Activated CD4-positive, alpha-beta memory T cell treated with anti-CD3 and anti-CD28 coated beads for 36 hours (primary cell): ENCODE data around the gene CFAP221. TPM values are rescaled to one million over a fixed set of nuclear protein-coding genes. Genes with fewer than 3 reads are reported as not detected.
"Not testable (repeated sequence)": the region's sequence is repeated elsewhere in the genome, so short reads cannot be mapped to it uniquely, and the experiment has no call there.

ENCODE experiments used
- CTCF ChIA-PET: fragments of 350-600 bp; sonication (Branson Sonifier 250); formaldehyde crosslinking; loops from one replicate; lab custom pipeline; 2021; ENCODE audit warnings: antibody characterized with exemption, inconsistent platforms; lab: Charles Lee
- POLR2A ChIA-PET: fragments of 350-600 bp; sonication (Branson Sonifier 250); formaldehyde crosslinking; loops from one replicate; lab custom pipeline; 2021; ENCODE audit warnings: antibody characterized with exemption; lab: Charles Lee
- DNase-seq: peaks from one replicate; pipeline ENCODE4 v3.0.0-alpha.2; 2020
- H3K27ac Mint-ChIP-seq: one replicate; pipeline ENCODE4 v1.8.0; 2021; ENCODE audit warnings: mixed read lengths
- H3K27me3 Mint-ChIP-seq: one replicate; pipeline ENCODE4 v1.8.0; 2021; ENCODE audit warnings: mixed read lengths
- H3K36me3 Mint-ChIP-seq: one replicate; pipeline ENCODE4 v1.8.0; 2021; ENCODE audit warnings: mixed read lengths
- H3K4me1 Mint-ChIP-seq: one replicate; pipeline ENCODE4 v1.8.0; 2021; ENCODE audit warnings: low read depth, mixed read lengths
- H3K4me3 Mint-ChIP-seq: one replicate; pipeline ENCODE4 v1.8.0; 2021; ENCODE audit warnings: mild to moderate bottlenecking, mixed read lengths
- H3K9me3 Mint-ChIP-seq: one replicate; pipeline ENCODE4 v1.8.0; 2021; ENCODE audit warnings: mixed read lengths
- intact Hi-C: fragments of 100-400 bp; cut with micrococcal nuclease; formaldehyde crosslinking; loops from one replicate; pipeline ENCODE4 v1.15.1; 2023
- total RNA-seq, 2 experiments: library from RNA; stranded (reverse); gene quantifications; one replicate each; pipeline ENCODE4 v1.2.3, GENCODE V29; 2021

The CFAP221 gene
- total RNA-seq, 2 experiments from 2014 or later: not detected

GRCh38 chr2:119599384-119599783 is 55.1 kb downstream of the CFAP221 start:
- DNase-seq: no peak
- Mint-ChIP-seq H3K27ac (no peak overlapping the region), H3K9me3 (no peaks in the 10 kb centered on the region), H3K36me3 (no peaks in the 10 kb centered on the region), H3K27me3 (peaks cover 5% of the 10 kb centered on the region), H3K4me1 (no peaks in the 10 kb centered on the region), H3K4me3 (no peak overlapping the region)
- ChIA-PET CTCF (no interaction called here), POLR2A (no interaction called here)
- intact Hi-C loops: no loop called here

GRCh38 chr2:119605096-119605495 is 60.8 kb downstream of the CFAP221 start:
- H3K4me1 Mint-ChIP-seq: no peaks in the 10 kb centered on the region
- no peaks in the 10 kb centered on the region for H3K36me3 Mint-ChIP-seq
- no peak overlapping the region for H3K27ac Mint-ChIP-seq
- H3K4me3 Mint-ChIP-seq: no peak overlapping the region
- CTCF ChIA-PET: no interaction called here
- peaks cover 29% of the 10 kb centered on the region for H3K27me3 Mint-ChIP-seq
- no peak for DNase-seq
- intact Hi-C loops: no loop called here
- H3K9me3 Mint-ChIP-seq: no peaks in the 10 kb centered on the region
- POLR2A ChIA-PET: no interaction called here

- Mint-ChIP-seq H3K36me3 (no peaks in the 10 kb centered on the region), H3K4me3 (no peak overlapping the region), H3K27ac (no peak overlapping the region), H3K4me1 (no peaks in the 10 kb centered on the region), H3K27me3 (peaks cover 31% of the 10 kb centered on the region), H3K9me3 (no peaks in the 10 kb centered on the region)
- no peak for DNase-seq
- ChIA-PET CTCF (interaction anchor here (1.3 kb wide), 1 partner anchor 34 kb away, joined by 4 read pairs; no protein-coding TSS in a partner anchor), POLR2A (no interaction called here)
- intact Hi-C loops: no loop called here
Observed at GRCh38 chr2:119606674-119607073, 62.4 kb downstream of the CFAP221 start.

GRCh38 chr2:119608553-119608952 is 64.3 kb downstream of the CFAP221 start:
- POLR2A ChIA-PET: no interaction called here
- H3K27me3 Mint-ChIP-seq: peaks cover 26% of the 10 kb centered on the region
- CTCF ChIA-PET: no interaction called here
- peaks cover 8% of the 10 kb centered on the region for H3K9me3 Mint-ChIP-seq
- intact Hi-C loops: no loop called here
- H3K4me3 Mint-ChIP-seq: no peak overlapping the region
- H3K36me3 Mint-ChIP-seq: peaks cover 2% of the 10 kb centered on the region
- no peak overlapping the region for H3K27ac Mint-ChIP-seq
- H3K4me1 Mint-ChIP-seq: no peaks in the 10 kb centered on the region
- DNase-seq: no peak

- no peak for DNase-seq
- Mint-ChIP-seq H3K9me3 (peaks cover 15% of the 10 kb centered on the region), H3K27me3 (peaks cover 26% of the 10 kb centered on the region), H3K4me3 (no peak overlapping the region), H3K27ac (no peak overlapping the region), H3K4me1 (no peaks in the 10 kb centered on the region), H3K36me3 (peaks cover 6% of the 10 kb centered on the region)
- ChIA-PET CTCF (no interaction called here), POLR2A (no interaction called here)
- intact Hi-C loops: no loop called here
Observed at GRCh38 chr2:119609337-119609736, 65.1 kb downstream of the CFAP221 start.

GRCh38 chr2:119614140-119614539 is 69.9 kb downstream of the CFAP221 start:
- Mint-ChIP-seq H3K36me3 (peaks cover 10% of the 10 kb centered on the region), H3K9me3 (peaks cover 31% of the 10 kb centered on the region)
- H3K4me3 Mint-ChIP-seq: not testable (repeated sequence)

GRCh38 chr2:119616421-119616820 is 72.2 kb downstream of the CFAP221 start:
- CTCF ChIA-PET: no interaction called here
- peaks cover 18% of the 10 kb centered on the region for H3K27me3 Mint-ChIP-seq
- H3K27ac Mint-ChIP-seq: no peak overlapping the region
- H3K4me1 Mint-ChIP-seq: no peaks in the 10 kb centered on the region
- H3K9me3 Mint-ChIP-seq: peaks cover 31% of the 10 kb centered on the region
- intact Hi-C loops: no loop called here
- POLR2A ChIA-PET: no interaction called here
- DNase-seq: no peak
- H3K36me3 Mint-ChIP-seq: peaks cover 10% of the 10 kb centered on the region
- no peak overlapping the region for H3K4me3 Mint-ChIP-seq

More at GRCh38 chr2:119614140-119614539, 69.9 kb downstream of the CFAP221 start:
- H3K27ac Mint-ChIP-seq, H3K4me1 Mint-ChIP-seq, POLR2A ChIA-PET, intact Hi-C loops, DNase-seq, CTCF ChIA-PET: not testable (repeated sequence)
- peaks cover 23% of the 10 kb centered on the region for H3K27me3 Mint-ChIP-seq

- peaks cover 10% of the 10 kb centered on the region for H3K36me3 Mint-ChIP-seq
Observed at GRCh38 chr2:119617455-119617854, 73.2 kb downstream of the CFAP221 start.

GRCh38 chr2:119618725-119619124 is 74.5 kb downstream of the CFAP221 start:
- H3K36me3 Mint-ChIP-seq, H3K27ac Mint-ChIP-seq, H3K4me3 Mint-ChIP-seq, H3K4me1 Mint-ChIP-seq, POLR2A ChIA-PET, intact Hi-C loops, DNase-seq: not testable (repeated sequence)
- CTCF ChIA-PET: interaction anchor here (1.5 kb wide), 1 partner anchor 22 kb away, joined by 3 read pairs; no protein-coding TSS in a partner anchor
- peaks cover 28% of the 10 kb centered on the region for H3K9me3 Mint-ChIP-seq
- H3K27me3 Mint-ChIP-seq: peaks cover 18% of the 10 kb centered on the region

More at GRCh38 chr2:119617455-119617854, 73.2 kb downstream of the CFAP221 start:
- peaks cover 30% of the 10 kb centered on the region for H3K9me3 Mint-ChIP-seq
- intact Hi-C loops: no loop called here
- no peak overlapping the region for H3K27ac Mint-ChIP-seq
- no peak for DNase-seq
- H3K27me3 Mint-ChIP-seq: peaks cover 18% of the 10 kb centered on the region
- no peaks in the 10 kb centered on the region for H3K4me1 Mint-ChIP-seq
- CTCF ChIA-PET: no interaction called here
- POLR2A ChIA-PET: no interaction called here
- H3K4me3 Mint-ChIP-seq: no peak overlapping the region

GRCh38 chr2:119625226-119625625 is 81.0 kb downstream of the CFAP221 start:
- no peak for DNase-seq
- Mint-ChIP-seq H3K4me1 (no peaks in the 10 kb centered on the region), H3K27me3 (peaks cover 3% of the 10 kb centered on the region), H3K9me3 (peaks cover 10% of the 10 kb centered on the region), H3K4me3 (no peak overlapping the region), H3K27ac (no peak overlapping the region), H3K36me3 (no peaks in the 10 kb centered on the region)
- intact Hi-C loops: no loop called here
- CTCF ChIA-PET: no interaction called here
- POLR2A ChIA-PET: no interaction called here

GRCh38 chr2:119629323-119629825 is 85.1 kb downstream of the CFAP221 start:
- no peaks in the 10 kb centered on the region for H3K4me1 Mint-ChIP-seq
- H3K4me3 Mint-ChIP-seq: no peak overlapping the region
- no peak overlapping the region for H3K27ac Mint-ChIP-seq
- H3K27me3 Mint-ChIP-seq: peaks cover 4% of the 10 kb centered on the region
- intact Hi-C loops: no loop called here
- H3K9me3 Mint-ChIP-seq: no peaks in the 10 kb centered on the region
- CTCF ChIA-PET: no interaction called here
- DNase-seq: no peak
- no peaks in the 10 kb centered on the region for H3K36me3 Mint-ChIP-seq
- POLR2A ChIA-PET: no interaction called here

GRCh38 chr2:119630121-119630520 is 85.9 kb downstream of the CFAP221 start:
- no peak overlapping the region for H3K27ac Mint-ChIP-seq
- ChIA-PET POLR2A (no interaction called here), CTCF (interaction anchor here (1.2 to 2.6 kb wide), 2 partner anchors 11 to 12 kb away, joined by 3 to 6 read pairs; no protein-coding TSS in a partner anchor)
- peaks cover 4% of the 10 kb centered on the region for H3K27me3 Mint-ChIP-seq
- DNase-seq: no peak
- no peak overlapping the region for H3K4me3 Mint-ChIP-seq
- H3K36me3 Mint-ChIP-seq: no peaks in the 10 kb centered on the region
- intact Hi-C loops: no loop called here
- H3K4me1 Mint-ChIP-seq: no peaks in the 10 kb centered on the region
- no peaks in the 10 kb centered on the region for H3K9me3 Mint-ChIP-seq

- intact Hi-C loops: no loop called here
- H3K36me3 Mint-ChIP-seq: no peaks in the 10 kb centered on the region
- ChIA-PET CTCF (interaction anchor here (6.3 kb wide), 1 partner anchor 538 kb away, joined by 45 read pairs; no protein-coding TSS in a partner anchor), POLR2A (no interaction called here)
- no peaks in the 10 kb centered on the region for H3K9me3 Mint-ChIP-seq
- H3K4me1 Mint-ChIP-seq: no peaks in the 10 kb centered on the region
- no peak overlapping the region for H3K27ac Mint-ChIP-seq
- no peak for DNase-seq
- peaks cover 3% of the 10 kb centered on the region for H3K27me3 Mint-ChIP-seq
- H3K4me3 Mint-ChIP-seq: no peak overlapping the region
Observed at GRCh38 chr2:119637371-119637770, 93.1 kb downstream of the CFAP221 start.
